Urinary bladder (tissue), 4 donors: ENCODE data around the gene IFT80. TPM values are rescaled to one million over a fixed set of nuclear protein-coding genes. Genes with fewer than 3 reads are reported as not detected.

Experiments used
- DNase-seq: peaks from one replicate; pipeline ENCODE4 v3.0.0-alpha.2; 2015; ENCODE audit errors: extremely low spot score
- H3K27ac ChIP-seq: one replicate; pipeline ENCODE4 v1.5.1; 2013; ENCODE audit warnings: low read depth, mild to moderate bottlenecking, moderate library complexity
- H3K36me3 ChIP-seq: one replicate; pipeline ENCODE4 v1.6.1; 2013; ENCODE audit warnings: mild to moderate bottlenecking, moderate library complexity; ENCODE audit not compliant: insufficient read depth
- H3K4me1 ChIP-seq: one replicate; pipeline ENCODE4 v1.6.1; 2013; ENCODE audit warnings: mild to moderate bottlenecking, moderate library complexity; ENCODE audit not compliant: insufficient read depth
- H3K4me3 ChIP-seq: one replicate; pipeline ENCODE4 v1.5.1; 2013; ENCODE audit warnings: low read depth, low read length
- WGBS: extraction: QIAGEN DNeasy Blood & Tissue Kit; methylation state at CpG from one replicate; pipeline ENCODE4 v1.1.7; 2013; 5-methylcytosine and 5-hydroxymethylcytosine counted together
- polyA plus RNA-seq: library from polyadenylated mRNA; stranded (reverse); fragments of 200-250 nt; gene quantifications from one replicate; pipeline ENCODE4 v1.2.3, GENCODE V29; 2013
- total RNA-seq: library from RNA; depleted of rRNA; stranded (reverse); fragments of >200 nt; gene quantifications from one replicate; pipeline ENCODE4 v1.2.3, GENCODE V29; 2014
- donor health status: healthy with polysubstance abuse.
- donor health status: healthy.

The IFT80 gene
- total and polyA plus RNA-seq, 2 donors, result 13.1 to 83.6 TPM

DNA sequence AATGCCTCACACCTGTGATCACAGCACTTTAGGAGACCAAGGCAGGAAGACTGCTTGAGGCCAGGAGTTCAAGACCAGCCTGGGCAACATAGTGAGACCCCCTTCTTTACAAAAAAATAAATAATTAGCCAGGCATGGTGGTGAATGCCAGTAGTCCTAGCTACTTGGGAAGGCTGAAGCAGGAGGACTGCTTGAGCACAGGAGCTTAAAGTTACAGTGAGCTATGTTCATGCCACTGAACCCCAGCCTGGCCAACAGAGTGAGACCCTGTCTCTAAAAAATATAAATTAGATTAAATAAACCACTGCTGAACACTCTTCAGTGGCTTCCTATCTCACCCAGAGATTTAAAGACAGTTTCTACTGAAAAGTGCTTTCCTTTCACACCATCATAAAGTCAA lies 6.2 kb downstream of the IFT80 start:
- Histone ChIP-seq H3K4me3 (no peak overlapping the region), H3K27ac (no peak overlapping the region), H3K36me3 (no peaks in the 10 kb centered on the region), H3K4me1 (no peaks in the 10 kb centered on the region)
- DNase-seq, result no peak

GRCh38 chr3:160390565-160391138 lies 8.4 kb downstream of the IFT80 start:
- no peak for DNase-seq
- H3K4me3 ChIP-seq, result no peak overlapping the region
- H3K36me3 ChIP-seq, result no peaks in the 10 kb centered on the region
- 94% methylated on average over 3 of the region's 3 CpGs for WGBS
- no peaks in the 10 kb centered on the region for H3K4me1 ChIP-seq
- H3K27ac ChIP-seq, result no peak overlapping the region

- Histone ChIP-seq H3K4me3 (no peak overlapping the region), H3K27ac (no peak overlapping the region), H3K36me3 (peaks cover 2% of the 10 kb centered on the region), H3K4me1 (no peaks in the 10 kb centered on the region)
- 92% methylated on average over 5 of the region's 5 CpGs for WGBS
- DNase-seq, result no peak
Measured at GRCh38 chr3:160384639-160385318, 14.2 kb downstream of the IFT80 start.

DNA sequence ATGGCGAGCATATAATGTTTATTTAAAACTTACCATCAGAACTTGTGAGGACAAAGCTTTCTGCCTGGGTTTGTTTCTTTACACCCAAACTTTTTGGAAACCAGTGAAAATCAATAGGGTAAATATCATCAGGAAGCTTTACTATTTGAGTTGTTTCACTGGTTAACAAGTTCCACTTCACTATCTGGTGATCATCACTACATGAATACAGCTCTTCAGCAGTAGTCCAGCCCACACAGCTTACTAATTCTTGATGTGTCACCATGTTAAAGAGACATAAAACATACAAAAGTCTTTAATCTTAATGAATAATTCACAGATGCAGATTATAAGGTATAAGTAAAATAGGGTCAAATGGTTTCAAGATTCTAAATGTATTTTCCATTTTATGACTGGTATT lies 17.6 kb downstream of the IFT80 start:
- WGBS, result 94% methylated on average over 1 of the region's 1 CpG
- no peak overlapping the region for H3K27ac ChIP-seq
- DNase-seq, result no peak
- H3K4me3 ChIP-seq, result no peak overlapping the region
- H3K36me3 ChIP-seq, result peaks cover 2% of the 10 kb centered on the region
- H3K4me1 ChIP-seq, result no peaks in the 10 kb centered on the region

DNA sequence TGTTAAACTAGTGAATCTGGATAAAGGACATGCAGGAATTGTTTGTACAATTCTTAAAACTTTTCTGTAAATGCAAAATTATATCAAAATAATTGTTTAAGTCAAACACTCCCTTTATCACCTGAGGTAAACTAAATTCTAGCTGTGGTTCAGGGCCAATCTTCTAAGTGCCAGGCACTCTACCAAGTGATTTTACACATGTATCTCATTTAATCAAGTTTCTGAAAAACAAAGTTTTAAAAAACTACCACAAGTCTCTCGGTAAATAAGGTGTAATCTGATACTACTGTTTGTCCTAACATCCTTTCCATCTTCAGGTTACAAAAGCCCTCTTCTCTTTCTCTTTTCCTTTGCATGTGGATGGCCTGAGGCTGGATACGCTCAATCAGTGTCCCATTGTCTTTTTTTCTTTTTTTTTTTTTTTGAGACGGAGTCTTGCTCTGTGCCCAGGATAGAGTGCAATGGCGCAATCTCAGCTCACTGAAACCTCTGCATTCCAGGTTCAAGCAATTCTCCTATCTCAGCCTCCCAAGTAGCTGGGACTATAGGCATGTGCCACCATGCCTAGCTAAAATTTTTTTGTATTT lies 19.3 kb downstream of the IFT80 start:
- no peak overlapping the region for H3K4me3 ChIP-seq
- H3K36me3 ChIP-seq, result peaks cover 2% of the 10 kb centered on the region
- no peak for DNase-seq
- WGBS, result 85% methylated on average over 4 of the region's 4 CpGs
- H3K4me1 ChIP-seq, result no peaks in the 10 kb centered on the region
- H3K27ac ChIP-seq, result no peak overlapping the region

DNA sequence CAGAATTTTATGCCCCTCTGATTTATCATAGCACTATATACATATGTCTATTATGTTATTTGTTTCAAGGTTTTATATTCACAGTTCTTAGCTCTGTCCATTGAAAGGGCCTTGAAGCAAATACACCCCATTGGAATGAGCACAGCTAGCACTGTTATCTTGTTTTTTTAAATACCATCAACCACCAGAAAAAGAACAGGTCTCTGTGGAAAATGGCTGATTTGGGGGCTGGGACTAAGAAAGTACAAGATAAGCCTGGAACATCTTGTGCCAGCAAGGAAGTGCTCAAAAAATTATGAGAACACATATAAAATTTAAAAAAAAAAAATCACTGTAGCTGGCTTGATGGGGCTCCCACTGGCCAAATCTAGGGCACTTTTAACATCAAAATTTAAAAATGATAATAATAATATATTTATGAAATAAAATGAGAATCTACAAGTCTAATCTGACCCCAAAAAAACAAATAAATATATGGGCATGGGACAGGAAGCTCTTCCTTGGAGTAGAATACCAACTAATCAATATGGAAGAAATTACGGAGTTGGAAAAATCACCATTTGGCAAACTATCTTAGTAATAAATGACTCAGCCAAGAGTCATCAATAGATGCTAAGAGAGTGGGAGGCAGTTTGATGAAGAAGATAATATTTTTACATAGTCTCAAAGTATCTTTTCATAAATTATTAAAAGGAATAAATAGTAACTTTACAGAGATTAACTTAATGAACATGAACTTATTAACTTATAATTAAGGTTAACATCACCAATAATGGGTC lies 20.5 kb downstream of the IFT80 start:
- no peak overlapping the region for H3K4me3 ChIP-seq
- H3K4me1 ChIP-seq, result no peaks in the 10 kb centered on the region
- H3K36me3 ChIP-seq, result peaks cover 2% of the 10 kb centered on the region
- peak; percentile 8 for DNase-seq
- H3K27ac ChIP-seq, result no peak overlapping the region
- 88% methylated on average over 1 of the region's 1 CpG for WGBS

DNA sequence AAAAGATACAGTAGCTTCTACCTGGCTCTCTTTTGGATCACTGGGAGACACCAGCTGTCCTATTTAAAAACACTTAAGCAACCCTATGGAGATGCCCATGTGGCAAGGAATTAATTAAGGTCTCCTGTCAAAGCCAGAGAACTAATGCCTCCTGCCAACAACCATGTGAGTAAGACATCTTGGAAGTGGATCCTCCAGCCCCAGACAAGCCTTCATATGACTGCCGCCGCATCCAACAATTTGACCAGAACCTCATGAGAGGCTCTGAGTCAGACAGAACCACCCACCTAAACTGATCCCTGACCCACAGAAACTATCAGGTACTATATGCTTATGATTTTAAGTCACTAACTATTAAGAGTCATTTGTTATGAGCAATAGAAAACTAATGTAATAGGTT lies 22.3 kb downstream of the IFT80 start:
- no peak for DNase-seq
- Histone ChIP-seq H3K36me3 (peaks cover 2% of the 10 kb centered on the region), H3K4me1 (no peaks in the 10 kb centered on the region), H3K4me3 (no peak overlapping the region), H3K27ac (no peak overlapping the region)
- 93% methylated on average over 2 of the region's 2 CpGs for WGBS

GRCh38 chr3:160374925-160375324 lies 24.1 kb downstream of the IFT80 start:
- 88% methylated on average over 1 of the region's 1 CpG for WGBS
- DNase-seq, result no peak
- H3K36me3 ChIP-seq, result no peaks in the 10 kb centered on the region
- H3K4me1 ChIP-seq, result no peaks in the 10 kb centered on the region
- H3K27ac ChIP-seq, result no peak overlapping the region
- no peak overlapping the region for H3K4me3 ChIP-seq

GRCh38 chr3:160374472-160374871 lies 24.6 kb downstream of the IFT80 start:
- 89% methylated on average over 2 of the region's 2 CpGs for WGBS
- H3K4me1 ChIP-seq, result no peaks in the 10 kb centered on the region
- no peak overlapping the region for H3K27ac ChIP-seq

DNA sequence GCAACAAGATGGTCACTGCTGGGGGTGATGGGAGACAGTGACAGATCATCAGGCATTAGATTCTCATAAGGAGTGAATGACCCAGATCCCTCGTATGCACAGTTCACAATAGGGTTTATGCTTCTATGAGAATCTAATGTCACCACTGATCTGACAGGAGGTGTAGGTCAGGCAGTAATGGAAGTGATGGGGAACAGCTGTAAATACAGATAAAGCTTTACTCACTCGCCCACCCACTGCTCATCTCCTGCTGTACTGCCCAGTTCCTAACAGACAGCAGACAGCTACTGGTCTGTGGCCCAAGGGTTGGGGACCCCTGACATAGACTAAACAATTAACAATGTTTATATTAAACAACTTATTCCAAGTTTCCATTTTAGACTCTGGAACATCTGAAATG lies 25.4 kb downstream of the IFT80 start:
- Histone ChIP-seq H3K27ac (no peak overlapping the region), H3K36me3 (no peaks in the 10 kb centered on the region), H3K4me3 (no peak overlapping the region), H3K4me1 (no peaks in the 10 kb centered on the region)
- WGBS, result 94% methylated on average over 2 of the region's 2 CpGs
- no peak for DNase-seq

More at GRCh38 chr3:160374472-160374871, 24.6 kb downstream of the IFT80 start:
- Histone ChIP-seq H3K36me3 (no peaks in the 10 kb centered on the region), H3K4me3 (no peak overlapping the region)
- DNase-seq, result no peak

DNA sequence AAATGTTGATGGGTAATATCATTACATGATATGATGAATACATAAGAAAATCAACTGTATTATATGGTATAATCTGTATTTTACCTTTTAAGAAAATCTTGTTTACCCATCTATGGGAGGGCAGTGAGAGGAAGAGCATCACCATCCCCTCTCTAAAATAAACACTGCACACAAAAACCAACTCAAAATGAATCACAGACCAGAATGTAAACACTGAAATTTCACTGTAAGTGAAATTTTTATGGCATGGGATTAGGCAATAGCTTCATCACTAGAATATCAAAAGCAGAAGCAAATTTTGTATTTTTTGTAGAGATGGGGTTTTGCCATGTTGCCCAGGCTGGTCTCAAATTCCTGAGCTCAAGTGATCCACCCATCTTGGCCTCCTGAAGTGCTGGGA lies 26.2 kb downstream of the IFT80 start:
- Histone ChIP-seq H3K27ac (no peak overlapping the region), H3K36me3 (no peaks in the 10 kb centered on the region), H3K4me1 (no peaks in the 10 kb centered on the region), H3K4me3 (no peak overlapping the region)
- DNase-seq, result no peak

DNA sequence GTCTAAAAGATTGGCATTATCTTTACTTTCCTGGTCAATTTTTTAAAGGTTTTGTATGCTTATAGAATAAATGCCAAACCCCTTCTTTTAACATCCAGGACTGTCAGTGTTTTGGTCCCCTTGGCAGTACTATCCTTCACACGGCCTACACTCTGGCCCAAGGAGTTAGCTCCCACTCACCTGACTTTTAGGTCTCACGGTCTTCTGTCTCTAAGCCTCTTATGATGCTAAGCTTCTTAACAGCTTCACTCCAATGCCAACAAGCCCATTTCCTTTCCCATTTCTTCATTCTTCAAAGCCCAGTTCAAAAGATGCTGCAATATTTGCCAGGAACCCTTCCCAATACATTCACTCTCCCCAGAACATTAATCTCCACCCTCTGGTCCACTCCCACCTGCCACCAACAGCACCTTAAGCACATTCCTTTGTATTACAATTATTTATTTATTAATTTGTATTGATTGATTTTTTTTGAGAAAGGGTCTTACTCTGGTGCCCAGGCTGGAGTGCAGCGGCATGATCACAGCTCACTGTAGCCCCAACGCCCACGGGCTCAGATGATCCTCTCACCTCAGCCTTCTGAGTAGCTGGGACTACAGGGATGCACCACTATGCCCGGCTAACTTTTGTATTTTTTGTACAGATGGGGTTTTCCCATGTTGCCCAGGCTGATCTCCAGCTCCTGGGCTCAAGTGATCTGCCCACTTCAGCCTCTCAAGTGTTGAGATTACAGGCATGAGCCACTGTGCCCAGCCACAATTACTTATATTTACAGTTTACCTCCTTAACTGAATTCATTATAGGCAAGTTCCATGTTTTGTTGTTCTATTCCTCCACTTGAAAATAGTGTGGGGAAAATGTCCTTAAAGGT lies 27.8 kb downstream of the IFT80 start:
- 97% methylated on average over 6 of the region's 6 CpGs for WGBS
- H3K4me1 ChIP-seq, result no peaks in the 10 kb centered on the region
- no peak overlapping the region for H3K27ac ChIP-seq
- no peak overlapping the region for H3K4me3 ChIP-seq
- H3K36me3 ChIP-seq, result no peaks in the 10 kb centered on the region
- DNase-seq, result no peak

- Histone ChIP-seq H3K36me3 (no peaks in the 10 kb centered on the region), H3K4me1 (no peaks in the 10 kb centered on the region), H3K4me3 (no peak overlapping the region), H3K27ac (no peak overlapping the region)
- DNase-seq, result no peak
- 72% methylated on average over 1 of the region's 1 CpG for WGBS
Measured at GRCh38 chr3:160369784-160370183, 29.2 kb downstream of the IFT80 start.
